ENCODE data around the gene AJAP1.

The AJAP1 gene

GRCh38 chr1:4670265-4670664 is 15.9 kb downstream of the AJAP1 start:
- H3K4me1 ChIP-seq (ENCODE audit: control insufficient read depth, insufficient read depth, low read length): no peaks in the 10 kb centered on the region; the same call in 1 of the 2 replicates
- H3K4me3 ChIP-seq (ENCODE audit: low read depth, low read length): no peak overlapping the region
- no peak overlapping the region for H3K27ac ChIP-seq (ENCODE audit: low read depth, low read length)
- no peak overlapping the region for H3K9ac ChIP-seq (ENCODE audit: low read length)
- no peaks in the 10 kb centered on the region for H3K36me3 ChIP-seq (ENCODE audit: control insufficient read depth, insufficient read depth, low read length)
- H3K9me3 ChIP-seq (ENCODE audit: control insufficient read depth, insufficient read depth, low read depth, low read length): peaks cover 18% of the 10 kb centered on the region
- no peaks in the 10 kb centered on the region for H3K27me3 ChIP-seq (ENCODE audit: control insufficient read depth, insufficient read depth, low read length)

GRCh38 chr1:4671828-4672227 is 17.4 kb downstream of the AJAP1 start:
- H3K27me3 ChIP-seq (ENCODE audit: control insufficient read depth, insufficient read depth, low read length): no peaks in the 10 kb centered on the region

GRCh38 chr1:4673494-4673893 is 19.1 kb downstream of the AJAP1 start:
- Histone ChIP-seq H3K4me1 (ENCODE audit: control insufficient read depth, insufficient read depth, low read length) (no peaks in the 10 kb centered on the region; the same call in 1 of the 2 replicates), H3K27ac (ENCODE audit: low read depth, low read length) (no peak overlapping the region), H3K9me3 (ENCODE audit: control insufficient read depth, insufficient read depth, low read depth, low read length) (peaks cover 10% of the 10 kb centered on the region), H3K36me3 (ENCODE audit: control insufficient read depth, insufficient read depth, low read length) (no peaks in the 10 kb centered on the region), H3K4me3 (ENCODE audit: low read depth, low read length) (no peak overlapping the region), H3K9ac (ENCODE audit: low read length) (no peak overlapping the region), H3K27me3 (ENCODE audit: control insufficient read depth, insufficient read depth, low read length) (no peaks in the 10 kb centered on the region)

More at GRCh38 chr1:4671828-4672227, 17.4 kb downstream of the AJAP1 start:
- peaks cover 10% of the 10 kb centered on the region for H3K9me3 ChIP-seq (ENCODE audit: control insufficient read depth, insufficient read depth, low read depth, low read length)
- H3K36me3 ChIP-seq (ENCODE audit: control insufficient read depth, insufficient read depth, low read length): no peaks in the 10 kb centered on the region
- H3K4me1 ChIP-seq (ENCODE audit: control insufficient read depth, insufficient read depth, low read length): no peaks in the 10 kb centered on the region; the same call in 1 of the 2 replicates
- no peak overlapping the region for H3K4me3 ChIP-seq (ENCODE audit: low read depth, low read length)
- no peak overlapping the region for H3K27ac ChIP-seq (ENCODE audit: low read depth, low read length)
- no peak overlapping the region for H3K9ac ChIP-seq (ENCODE audit: low read length)

- no peak overlapping the region; the same call in 1 of the 2 replicates for H3K27ac ChIP-seq (ENCODE audit: low read depth, low read length)
- H3K27me3 ChIP-seq (ENCODE audit: control insufficient read depth, insufficient read depth, low read length): no peaks in the 10 kb centered on the region
- no peak overlapping the region for H3K9ac ChIP-seq (ENCODE audit: low read length)
- no peaks in the 10 kb centered on the region; the same call in 1 of the 2 replicates for H3K4me1 ChIP-seq (ENCODE audit: control insufficient read depth, insufficient read depth, low read length)
- peaks cover 16% of the 10 kb centered on the region for H3K9me3 ChIP-seq (ENCODE audit: control insufficient read depth, insufficient read depth, low read depth, low read length)
- no peaks in the 10 kb centered on the region for H3K36me3 ChIP-seq (ENCODE audit: control insufficient read depth, insufficient read depth, low read length)
- no peak overlapping the region for H3K4me3 ChIP-seq (ENCODE audit: low read depth, low read length)
Observed at GRCh38 chr1:4674117-4674516, 19.7 kb downstream of the AJAP1 start.

- no peaks in the 10 kb centered on the region for H3K27me3 ChIP-seq (ENCODE audit: control insufficient read depth, insufficient read depth, low read length)
Observed at GRCh38 chr1:4674676-4675075, 20.3 kb downstream of the AJAP1 start.

GRCh38 chr1:4675454-4676186 is 21.2 kb downstream of the AJAP1 start:
- Histone ChIP-seq H3K9ac (ENCODE audit: low read length) (no peak overlapping the region), H3K36me3 (ENCODE audit: control insufficient read depth, insufficient read depth, low read length) (no peaks in the 10 kb centered on the region), H3K4me3 (ENCODE audit: low read depth, low read length) (no peak overlapping the region), H3K27me3 (ENCODE audit: control insufficient read depth, insufficient read depth, low read length) (no peaks in the 10 kb centered on the region), H3K27ac (ENCODE audit: low read depth, low read length) (no peak overlapping the region), H3K4me1 (ENCODE audit: control insufficient read depth, insufficient read depth, low read length) (no peaks in the 10 kb centered on the region; the same call in 1 of the 2 replicates), H3K9me3 (ENCODE audit: control insufficient read depth, insufficient read depth, low read depth, low read length) (peaks cover 29% of the 10 kb centered on the region)

More at GRCh38 chr1:4674676-4675075, 20.3 kb downstream of the AJAP1 start:
- Histone ChIP-seq H3K9me3 (ENCODE audit: control insufficient read depth, insufficient read depth, low read depth, low read length) (peaks cover 22% of the 10 kb centered on the region), H3K9ac (ENCODE audit: low read length) (no peak overlapping the region), H3K27ac (ENCODE audit: low read depth, low read length) (no peak overlapping the region; the same call in 1 of the 2 replicates), H3K4me3 (ENCODE audit: low read depth, low read length) (no peak overlapping the region), H3K4me1 (ENCODE audit: control insufficient read depth, insufficient read depth, low read length) (no peaks in the 10 kb centered on the region; the same call in 1 of the 2 replicates), H3K36me3 (ENCODE audit: control insufficient read depth, insufficient read depth, low read length) (no peaks in the 10 kb centered on the region)

- H3K27me3 ChIP-seq (ENCODE audit: control insufficient read depth, insufficient read depth, low read length): no peaks in the 10 kb centered on the region
- H3K4me1 ChIP-seq (ENCODE audit: control insufficient read depth, insufficient read depth, low read length): no peaks in the 10 kb centered on the region; the same call in 1 of the 2 replicates
- peaks cover 29% of the 10 kb centered on the region for H3K9me3 ChIP-seq (ENCODE audit: control insufficient read depth, insufficient read depth, low read depth, low read length)
- no peak overlapping the region for H3K27ac ChIP-seq (ENCODE audit: low read depth, low read length)
- H3K36me3 ChIP-seq (ENCODE audit: control insufficient read depth, insufficient read depth, low read length): no peaks in the 10 kb centered on the region
- no peak overlapping the region for H3K4me3 ChIP-seq (ENCODE audit: low read depth, low read length)
- no peak overlapping the region for H3K9ac ChIP-seq (ENCODE audit: low read length)
Observed at GRCh38 chr1:4676253-4676652, 21.8 kb downstream of the AJAP1 start.

GRCh38 chr1:4677608-4678007 is 23.2 kb downstream of the AJAP1 start:
- Histone ChIP-seq H3K27me3 (ENCODE audit: control insufficient read depth, insufficient read depth, low read length) (no peaks in the 10 kb centered on the region), H3K4me1 (ENCODE audit: control insufficient read depth, insufficient read depth, low read length) (no peaks in the 10 kb centered on the region), H3K4me3 (ENCODE audit: low read depth, low read length) (no peak overlapping the region), H3K9me3 (ENCODE audit: control insufficient read depth, insufficient read depth, low read depth, low read length) (peaks cover 29% of the 10 kb centered on the region), H3K9ac (ENCODE audit: low read length) (no peak overlapping the region), H3K36me3 (ENCODE audit: control insufficient read depth, insufficient read depth, low read length) (no peaks in the 10 kb centered on the region), H3K27ac (ENCODE audit: low read depth, low read length) (no peak overlapping the region)

- H3K27ac ChIP-seq (ENCODE audit: low read depth, low read length): no peak overlapping the region
- H3K9me3 ChIP-seq (ENCODE audit: control insufficient read depth, insufficient read depth, low read depth, low read length): peaks cover 29% of the 10 kb centered on the region
- H3K4me3 ChIP-seq (ENCODE audit: low read depth, low read length): no peak overlapping the region
Observed at GRCh38 chr1:4678066-4678717, 23.8 kb downstream of the AJAP1 start.

GRCh38 chr1:4681026-4681425 is 26.6 kb downstream of the AJAP1 start:
- no peaks in the 10 kb centered on the region for H3K27me3 ChIP-seq (ENCODE audit: control insufficient read depth, insufficient read depth, low read length)
- no peak overlapping the region for H3K4me3 ChIP-seq (ENCODE audit: low read depth, low read length)
- no peak overlapping the region for H3K9ac ChIP-seq (ENCODE audit: low read length)
- no peak overlapping the region for H3K27ac ChIP-seq (ENCODE audit: low read depth, low read length)
- peaks cover 29% of the 10 kb centered on the region for H3K9me3 ChIP-seq (ENCODE audit: control insufficient read depth, insufficient read depth, low read depth, low read length)
- H3K4me1 ChIP-seq (ENCODE audit: control insufficient read depth, insufficient read depth, low read length): peaks cover 17% of the 10 kb centered on the region
- no peaks in the 10 kb centered on the region for H3K36me3 ChIP-seq (ENCODE audit: control insufficient read depth, insufficient read depth, low read length)

More at GRCh38 chr1:4678066-4678717, 23.8 kb downstream of the AJAP1 start:
- Histone ChIP-seq H3K9ac (ENCODE audit: low read length) (no peak overlapping the region), H3K36me3 (ENCODE audit: control insufficient read depth, insufficient read depth, low read length) (no peaks in the 10 kb centered on the region), H3K4me1 (ENCODE audit: control insufficient read depth, insufficient read depth, low read length) (no peaks in the 10 kb centered on the region), H3K27me3 (ENCODE audit: control insufficient read depth, insufficient read depth, low read length) (no peaks in the 10 kb centered on the region)

- no peaks in the 10 kb centered on the region for H3K36me3 ChIP-seq (ENCODE audit: control insufficient read depth, insufficient read depth, low read length)
Observed at GRCh38 chr1:4682607-4683220, 28.3 kb downstream of the AJAP1 start.

More at GRCh38 chr1:4682607-4683220, 28.3 kb downstream of the AJAP1 start:
- H3K27ac ChIP-seq (ENCODE audit: low read depth, low read length): no peak overlapping the region
- no peaks in the 10 kb centered on the region for H3K27me3 ChIP-seq (ENCODE audit: control insufficient read depth, insufficient read depth, low read length)
- H3K9ac ChIP-seq (ENCODE audit: low read length): no peak overlapping the region
- H3K9me3 ChIP-seq (ENCODE audit: control insufficient read depth, insufficient read depth, low read depth, low read length): peaks cover 27% of the 10 kb centered on the region
- no peak overlapping the region for H3K4me3 ChIP-seq (ENCODE audit: low read depth, low read length)
- peaks cover 17% of the 10 kb centered on the region for H3K4me1 ChIP-seq (ENCODE audit: control insufficient read depth, insufficient read depth, low read length)
